Activated effector memory CD4-positive, alpha-beta T cell treated with anti-CD3 and anti-CD28 coated beads, Interleukin-2, amount 50 U/mL, for 16 hours (primary cell): ENCODE results near the gene CFAP20.

Experiments
- DNase-seq: peaks from one replicate; pipeline ENCODE4 v3.0.0-alpha.2; 2020

CFAP20 gene

DNA sequence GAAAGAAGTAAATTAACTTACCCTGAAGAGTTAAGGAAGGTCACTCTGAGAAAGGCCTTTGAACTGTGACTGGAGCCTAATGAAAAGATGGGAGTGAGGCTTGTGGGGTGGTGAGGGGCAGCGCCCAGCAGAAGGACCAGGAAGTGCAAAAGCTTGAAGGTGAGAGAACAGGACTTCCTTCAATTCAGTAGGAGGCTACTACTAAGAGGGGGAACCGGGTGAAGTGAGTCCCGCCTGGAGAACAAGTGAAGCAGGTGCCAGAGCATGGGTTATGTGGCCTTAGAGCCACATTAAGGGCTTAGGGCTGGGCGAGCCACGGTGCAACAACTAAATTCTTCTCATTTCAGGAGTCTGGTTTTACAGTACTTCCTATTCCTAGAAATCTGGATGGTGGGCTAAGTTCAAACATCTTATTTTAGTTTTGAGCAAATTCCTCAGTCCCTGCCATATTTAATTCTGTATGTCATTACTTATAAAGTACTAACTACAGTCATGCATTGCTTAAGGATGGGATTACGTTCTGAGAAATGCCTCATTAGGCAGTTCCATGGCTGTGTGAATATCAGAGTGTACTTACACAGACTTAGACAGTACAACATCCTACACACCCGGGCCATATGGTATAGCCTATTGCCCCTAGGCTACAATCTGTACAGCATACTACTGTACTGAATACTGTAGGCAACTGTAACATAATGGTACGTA is 5.1 kb downstream of the CFAP20 start:
- no peak for DNase-seq

GRCh38 chr16:58121132-58121531 is 8.0 kb downstream of the CFAP20 start:
- no peak for DNase-seq

- no peak for DNase-seq
These were observed 8.9 kb downstream of the CFAP20 start for GRCh38 chr16:58120234-58120633.

- no peak for DNase-seq
These were observed 9.7 kb downstream of the CFAP20 start for GRCh38 chr16:58119509-58119845.

GRCh38 chr16:58118801-58119508 is 10.2 kb downstream of the CFAP20 start:
- DNase-seq = no peak

GRCh38 chr16:58116529-58116928 is 12.7 kb downstream of the CFAP20 start:
- no peak for DNase-seq

GRCh38 chr16:58116081-58116480 is 13.1 kb downstream of the CFAP20 start:
- no peak for DNase-seq

DNA sequence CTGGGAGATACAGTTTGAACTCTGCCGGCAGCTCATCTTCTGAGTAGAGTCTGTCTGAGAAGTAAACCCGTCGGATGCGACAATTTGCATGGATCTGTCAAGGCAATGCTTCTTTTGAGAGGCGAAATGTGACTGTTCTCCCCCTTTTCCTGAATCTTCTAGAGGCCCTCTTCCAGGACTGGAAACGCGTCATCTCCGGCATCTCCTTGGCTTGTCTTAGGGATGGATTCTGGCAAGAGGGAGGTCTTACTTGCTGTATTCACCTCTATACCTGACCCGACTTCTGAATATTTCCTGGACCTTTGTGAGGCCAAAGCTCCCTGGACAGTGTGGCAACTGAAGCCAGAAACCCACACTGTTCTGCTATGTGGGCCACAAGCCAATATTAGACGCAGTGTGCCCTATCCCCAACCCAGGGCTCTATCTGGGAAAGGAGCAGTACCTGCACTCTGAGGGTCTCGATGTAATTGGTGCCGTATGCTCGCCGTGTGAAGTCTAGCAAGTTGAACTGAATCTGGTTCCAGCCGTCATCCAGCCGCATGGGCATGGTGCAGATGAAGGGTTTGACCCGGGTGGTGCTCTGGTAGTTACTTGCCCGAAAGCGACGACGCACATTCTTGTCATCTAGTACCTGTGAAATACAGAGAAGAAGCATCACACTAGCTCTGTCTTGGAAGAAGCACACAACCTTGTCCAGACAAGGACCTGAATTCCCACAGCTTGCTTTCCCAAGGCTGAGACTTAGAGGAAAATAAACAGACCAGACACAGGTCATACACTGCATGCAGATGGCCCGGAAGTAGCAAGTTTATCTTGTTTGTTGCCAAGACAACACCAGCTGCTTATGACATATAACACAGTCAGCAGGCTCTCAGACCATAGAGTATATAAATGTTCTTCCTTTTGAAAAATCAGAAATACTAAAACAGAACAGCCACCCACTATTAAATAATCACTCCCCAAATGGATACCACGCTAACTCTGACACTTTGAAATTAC is 14.1 kb downstream of the CFAP20 start:
- peak; percentile 57 for DNase-seq

- no peak for DNase-seq
These were observed 17.9 kb downstream of the CFAP20 start for GRCh38 chr16:58111302-58111627.

GRCh38 chr16:58110571-58111301 is 18.4 kb downstream of the CFAP20 start:
- DNase-seq = peak; percentile 52

- peak; percentile 52 for DNase-seq
These were observed 19.3 kb downstream of the CFAP20 start for GRCh38 chr16:58109881-58110280.

DNA sequence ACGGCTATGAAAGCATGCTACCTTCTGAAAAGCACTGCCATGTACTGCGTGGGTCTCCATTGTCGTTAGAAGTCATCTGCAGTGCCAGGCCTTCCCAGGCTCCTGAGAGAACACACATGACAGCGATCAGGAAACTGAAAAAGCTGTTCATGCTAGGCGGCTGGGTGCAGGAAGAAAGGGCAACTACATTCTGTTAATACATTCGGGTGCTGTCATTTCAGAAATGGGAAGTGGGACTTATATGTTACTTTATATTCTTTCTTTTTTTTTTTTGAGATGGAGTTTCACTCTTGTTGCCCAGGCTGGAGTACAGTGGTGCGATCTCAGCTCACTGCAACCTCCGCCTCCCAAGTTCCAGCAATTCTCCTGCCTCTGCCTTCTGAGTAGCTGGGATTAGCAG is 19.9 kb downstream of the CFAP20 start:
- no peak for DNase-seq

- no peak for DNase-seq
These were observed 21.5 kb downstream of the CFAP20 start for GRCh38 chr16:58107709-58108108.

DNA sequence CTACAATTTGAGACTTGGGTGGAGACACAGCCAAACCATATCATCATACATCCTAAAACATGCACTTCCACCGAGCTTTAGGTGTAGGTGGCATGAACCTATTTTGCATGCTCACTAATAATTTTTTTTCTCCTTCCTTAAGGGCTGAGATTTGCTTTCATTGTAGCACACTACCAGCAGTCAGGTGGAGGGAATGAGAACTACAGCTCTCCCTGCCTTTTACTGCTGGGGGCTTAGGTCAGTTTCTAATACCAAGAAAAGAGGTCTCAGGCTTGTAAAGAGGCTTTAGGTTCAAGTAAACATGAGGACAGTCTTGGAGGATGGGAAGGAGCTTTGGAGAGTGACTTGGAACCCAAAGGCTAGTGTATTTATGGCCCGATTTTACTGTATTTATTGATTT is 22.0 kb downstream of the CFAP20 start:
- DNase-seq = no peak

GRCh38 chr16:58105631-58106030 is 23.6 kb downstream of the CFAP20 start:
- no peak for DNase-seq

DNA sequence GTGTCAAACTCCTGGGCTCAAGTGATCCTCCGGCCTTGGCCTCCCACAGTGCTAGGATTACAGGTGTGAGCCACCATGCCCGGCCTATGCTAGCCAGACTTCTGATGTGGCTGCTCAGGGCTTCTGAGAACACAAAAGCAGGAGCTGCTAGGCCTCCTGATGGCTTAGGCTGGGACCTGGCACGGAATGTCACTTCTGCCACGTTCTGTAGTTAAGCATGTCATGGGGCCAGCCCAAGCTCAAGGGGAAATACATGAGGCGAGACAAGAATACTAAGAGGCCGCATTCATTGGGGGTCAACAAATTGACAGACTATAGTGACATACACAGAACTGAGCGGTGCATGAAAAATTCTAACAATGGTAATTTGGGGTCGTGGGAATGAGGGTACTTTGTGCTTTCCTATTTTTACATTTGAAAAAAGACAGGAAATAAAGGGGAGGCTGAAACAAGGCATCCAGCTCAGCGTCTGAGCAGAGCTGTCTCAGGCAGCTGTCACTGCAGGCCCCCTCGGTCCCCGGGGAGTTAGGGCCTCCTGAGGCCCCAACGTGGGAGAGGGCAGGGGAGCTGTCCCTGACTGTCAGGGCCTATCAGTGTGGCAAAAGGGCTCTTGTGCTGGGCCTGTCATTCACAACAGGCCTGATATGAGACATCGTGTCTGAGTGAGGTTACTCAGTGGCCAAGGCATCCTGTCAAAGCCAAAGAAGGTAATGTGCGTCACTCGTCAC is 26.4 kb downstream of the CFAP20 start:
- DNase-seq = no peak

GRCh38 chr16:58099956-58100300 is 29.3 kb downstream of the CFAP20 start:
- no peak for DNase-seq

DNA sequence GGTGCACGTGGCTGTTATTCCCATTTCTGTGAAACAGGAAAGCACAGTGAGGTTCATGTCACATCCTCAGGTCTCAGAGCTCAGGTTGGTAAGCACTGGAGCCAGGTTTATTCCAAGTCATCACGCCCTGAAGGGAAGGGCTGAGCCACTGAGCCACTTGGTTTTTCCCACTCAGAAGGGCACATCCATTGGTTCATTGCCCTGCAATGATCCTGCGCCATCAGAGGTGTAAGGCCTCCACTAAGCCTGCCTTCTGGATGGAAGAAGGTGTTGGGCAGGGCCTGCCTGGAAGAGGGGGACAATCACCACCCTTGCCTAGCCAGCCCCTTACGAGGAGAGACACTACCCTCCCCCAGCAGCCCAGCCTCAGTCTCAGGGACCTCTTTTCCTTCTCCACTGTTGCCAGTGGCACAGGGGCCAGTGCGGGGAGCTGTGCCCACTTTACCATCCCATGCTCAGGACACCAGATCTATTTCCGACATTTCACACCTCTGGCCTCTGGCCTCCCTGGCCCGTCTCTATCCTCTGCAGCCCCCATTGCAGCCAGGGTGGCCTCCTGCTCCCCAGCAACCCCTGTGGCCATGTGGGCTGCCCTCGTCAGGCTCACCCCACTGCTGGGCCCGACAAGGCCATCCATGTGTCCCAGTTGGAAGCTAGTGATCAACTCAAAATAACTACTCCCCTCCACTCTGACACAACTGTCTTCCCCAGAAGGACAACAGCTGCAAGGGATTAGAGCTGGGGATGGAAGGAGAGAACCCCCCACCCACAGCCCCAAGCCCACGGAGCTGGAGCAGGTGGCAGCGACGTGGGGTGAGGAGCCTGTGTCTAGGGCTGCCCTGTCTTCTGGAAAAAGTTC is 29.9 kb downstream of the CFAP20 start:
- no peak for DNase-seq

- no peak for DNase-seq
These were observed 30.7 kb downstream of the CFAP20 start for GRCh38 chr16:58098207-58099096.

GRCh38 chr16:58096249-58096648 is 32.9 kb downstream of the CFAP20 start:
- DNase-seq = no peak
